ENCODE results near the gene PTPN13.

DNA sequence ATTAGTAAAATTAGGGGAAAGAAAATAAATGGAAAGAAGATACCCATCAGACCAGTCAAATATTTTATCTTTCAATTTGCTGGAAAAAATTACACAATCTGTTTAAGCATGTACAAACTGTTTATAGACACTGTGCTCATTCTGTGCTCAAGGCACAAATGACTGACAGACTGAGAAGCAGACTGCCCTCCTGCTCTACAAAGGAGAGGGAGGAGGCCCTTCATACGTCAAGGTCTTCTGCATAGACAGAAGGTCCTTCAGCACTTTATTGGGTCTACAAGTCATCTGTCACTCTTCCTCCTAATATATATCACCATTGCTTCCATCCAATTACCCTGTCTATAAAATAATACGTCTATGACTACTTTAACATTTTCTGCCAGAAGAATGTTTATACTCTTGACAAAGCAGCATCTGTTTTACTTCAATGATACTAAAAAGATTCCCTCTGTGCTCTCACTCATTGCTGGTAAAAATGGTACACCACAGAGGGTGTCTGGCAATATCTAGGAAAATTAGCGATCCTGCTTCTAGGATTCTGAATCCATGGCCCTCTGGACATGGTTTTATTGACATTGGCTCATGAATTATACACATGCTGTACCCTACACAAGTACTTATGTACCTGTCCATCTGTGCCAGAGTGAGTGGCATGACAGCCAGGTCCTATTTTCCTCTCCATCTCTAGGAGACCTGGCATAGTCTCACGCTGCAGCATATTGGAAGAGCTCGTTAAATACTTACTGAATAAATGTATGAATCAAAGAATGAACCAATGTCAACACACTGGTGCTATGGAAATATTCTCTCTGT is 243.8 kb downstream of the PTPN13 start:
- TF ChIP-seq, protein P1, sequence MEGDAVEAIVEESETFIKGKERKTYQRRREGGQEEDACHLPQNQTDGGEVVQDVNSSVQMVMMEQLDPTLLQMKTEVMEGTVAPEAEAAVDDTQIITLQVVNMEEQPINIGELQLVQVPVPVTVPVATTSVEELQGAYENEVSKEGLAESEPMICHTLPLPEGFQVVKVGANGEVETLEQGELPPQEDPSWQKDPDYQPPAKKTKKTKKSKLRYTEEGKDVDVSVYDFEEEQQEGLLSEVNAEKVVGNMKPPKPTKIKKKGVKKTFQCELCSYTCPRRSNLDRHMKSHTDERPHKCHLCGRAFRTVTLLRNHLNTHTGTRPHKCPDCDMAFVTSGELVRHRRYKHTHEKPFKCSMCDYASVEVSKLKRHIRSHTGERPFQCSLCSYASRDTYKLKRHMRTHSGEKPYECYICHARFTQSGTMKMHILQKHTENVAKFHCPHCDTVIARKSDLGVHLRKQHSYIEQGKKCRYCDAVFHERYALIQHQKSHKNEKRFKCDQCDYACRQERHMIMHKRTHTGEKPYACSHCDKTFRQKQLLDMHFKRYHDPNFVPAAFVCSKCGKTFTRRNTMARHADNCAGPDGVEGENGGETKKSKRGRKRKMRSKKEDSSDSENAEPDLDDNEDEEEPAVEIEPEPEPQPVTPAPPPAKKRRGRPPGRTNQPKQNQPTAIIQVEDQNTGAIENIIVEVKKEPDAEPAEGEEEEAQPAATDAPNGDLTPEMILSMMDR (IDR thresholded peaks at IDR 0.05) = no peak
- TF ChIP-seq POLR2A (IDR thresholded peaks at IDR 0.05) = no peak
